GM18858 (cell line): ENCODE results near the gene DDX56.
"Not testable (repeated sequence)": the region's sequence is repeated elsewhere in the genome, so short reads cannot be mapped to it uniquely, and the experiment has no call there.

ENCODE experiments used
- ATAC-seq: cut with Tn5 transposase; IDR thresholded peaks from one replicate; pipeline ENCODE4 v1.9.1; 2021; ENCODE audit not compliant: unreplicated experiment

DDX56 gene

GRCh38 chr7:44597181-44597580 is 23.5 kb upstream of the DDX56 start:
- ATAC-seq = not testable (repeated sequence)

GRCh38 chr7:44595934-44596635 is 22.4 kb upstream of the DDX56 start:
- no peak for ATAC-seq

GRCh38 chr7:44590910-44591309 is 17.2 kb upstream of the DDX56 start:
- ATAC-seq = no peak

GRCh38 chr7:44587843-44588711 is 14.4 kb upstream of the DDX56 start:
- ATAC-seq = no peak

GRCh38 chr7:44583146-44583865 is 9.6 kb upstream of the DDX56 start:
- no peak for ATAC-seq

GRCh38 chr7:44581879-44582603 is 8.3 kb upstream of the DDX56 start, which contains the start of gene TMED4:
Gene TMED4, minus strand, starts transcription at chr7:44582231. Its CDS starts 25 bp downstream, at chr7:44582206.
- ATAC-seq = peak; percentile 75

GRCh38 chr7:44580945-44581878 is 7.5 kb upstream of the DDX56 start:
- peak; percentile 25 for ATAC-seq

GRCh38 chr7:44576228-44576627 is 2.5 kb upstream of the DDX56 start:
- no peak for ATAC-seq

- no peak for ATAC-seq
Observed at GRCh38 chr7:44575054-44575453, 1.3 kb upstream of the DDX56 start.

- ATAC-seq = peak; percentile 6
Observed at GRCh38 chr7:44574287-44574872, 672 bp upstream of the DDX56 start.

GRCh38 chr7:44572771-44573170 is 937 bp downstream of the DDX56 start:
- ATAC-seq = no peak

- ATAC-seq = no peak
Observed at GRCh38 chr7:44569959-44570358, 3.7 kb downstream of the DDX56 start.

- no peak for ATAC-seq
Observed at GRCh38 chr7:44568771-44569560, 4.7 kb downstream of the DDX56 start.

GRCh38 chr7:44567884-44568283 is 5.8 kb downstream of the DDX56 start:
- no peak for ATAC-seq

- no peak for ATAC-seq
Observed at GRCh38 chr7:44566680-44567079, 7.0 kb downstream of the DDX56 start.

- no peak for ATAC-seq
Observed at GRCh38 chr7:44565795-44566559, 7.7 kb downstream of the DDX56 start.

GRCh38 chr7:44565097-44565794 is 8.5 kb downstream of the DDX56 start:
- ATAC-seq = no peak
